H9 (cell line): ENCODE data around the gene UTF1. TPM values are rescaled to one million over a fixed set of nuclear protein-coding genes. Genes with fewer than 3 reads are reported as not detected.

ENCODE experiments used
- DNase-seq: peaks from one replicate; pipeline ENCODE4 v3.0.0-alpha.2; 2017
- H2AFZ ChIP-seq: one replicate; pipeline ENCODE4 v1.6.1; 2013; ENCODE audit warnings: mild to moderate bottlenecking, low read length, control low read depth, moderate library complexity
- H2AK5ac ChIP-seq: 2 replicates; pipeline ENCODE4 v1.6.1; 2013; ENCODE audit warnings: low read length, control low read depth, mixed read lengths; ENCODE audit not compliant: insufficient read length
- H2BK120ac ChIP-seq: one replicate; pipeline ENCODE4 v1.6.1; 2013; ENCODE audit warnings: low read depth, mild to moderate bottlenecking, low read length, control low read depth, inconsistent platforms; ENCODE audit not compliant: poor library complexity, severe bottlenecking
- H2BK12ac ChIP-seq: 2 replicates; pipeline ENCODE4 v1.6.1; 2013; ENCODE audit warnings: low read length, control low read depth, mixed read lengths, low read depth; ENCODE audit not compliant: insufficient read length
- H2BK15ac ChIP-seq: 2 replicates; pipeline ENCODE4 v1.6.1; 2013; ENCODE audit warnings: low read depth, low read length, control low read depth
- H2BK20ac ChIP-seq: one replicate; pipeline ENCODE4 v1.6.1; 2013; ENCODE audit warnings: low read depth, mild to moderate bottlenecking, low read length, control low read depth, inconsistent platforms; ENCODE audit not compliant: poor library complexity, severe bottlenecking
- H2BK5ac ChIP-seq: 2 replicates; pipeline ENCODE4 v1.6.1; 2013; ENCODE audit warnings: low read length, control low read depth, mixed read lengths; ENCODE audit not compliant: insufficient read length
- H3K14ac ChIP-seq: 2 replicates; pipeline ENCODE4 v1.6.1; 2013; ENCODE audit warnings: low read length, control low read depth; ENCODE audit not compliant: insufficient read depth
- H3K18ac ChIP-seq: 2 replicates; pipeline ENCODE4 v1.6.1; 2013; ENCODE audit warnings: low read depth, mild to moderate bottlenecking, mixed read lengths, low read length, control low read depth; ENCODE audit not compliant: insufficient read length
- H3K23ac ChIP-seq: 2 replicates; pipeline ENCODE4 v1.6.1; 2013; ENCODE audit warnings: low read length, control low read depth, mixed read lengths, low read depth; ENCODE audit not compliant: insufficient read length
- H3K23me2 ChIP-seq: 2 replicates; pipeline ENCODE4 v1.6.1; 2013; ENCODE audit warnings: low read depth, mild to moderate bottlenecking, mixed read lengths, low read length, control low read depth; ENCODE audit not compliant: insufficient read length, poor library complexity, severe bottlenecking
- H3K27ac ChIP-seq: 2 replicates; pipeline ENCODE4 v1.5.1; 2013; ENCODE audit warnings: low read length, control low read depth, mixed read lengths, low read depth; ENCODE audit not compliant: insufficient read length
- H3K27me3 ChIP-seq: 2 replicates; pipeline ENCODE4 v1.6.1; 2013; ENCODE audit warnings: low read length, control low read depth, inconsistent platforms; ENCODE audit not compliant: insufficient read depth
- H3K4ac ChIP-seq: 2 replicates; pipeline ENCODE4 v1.6.1; 2013; ENCODE audit warnings: low read depth, mild to moderate bottlenecking, control low read depth, inconsistent platforms, low read length, moderate library complexity
- H3K4me1 ChIP-seq: 2 replicates; pipeline ENCODE4 v1.6.1; 2013; ENCODE audit warnings: low read length, control low read depth, inconsistent platforms; ENCODE audit not compliant: insufficient read depth
- H3K4me2 ChIP-seq: 2 replicates; pipeline ENCODE4 v1.6.1; 2013; ENCODE audit warnings: low read length, control low read depth, mixed read lengths; ENCODE audit not compliant: insufficient read length, insufficient read depth
- H3K56ac ChIP-seq: 2 replicates; pipeline ENCODE4 v1.6.1; 2013; ENCODE audit warnings: low read depth, mild to moderate bottlenecking, mixed read lengths, low read length, control low read depth; ENCODE audit not compliant: insufficient read length
- H3K79me1 ChIP-seq: 2 replicates; pipeline ENCODE4 v1.6.1; 2013; ENCODE audit warnings: low read depth, mild to moderate bottlenecking, moderate library complexity, low read length, control low read depth, inconsistent platforms; ENCODE audit not compliant: insufficient read depth, poor library complexity, severe bottlenecking
- H3K79me2 ChIP-seq: 2 replicates; pipeline ENCODE4 v1.6.1; 2013; ENCODE audit warnings: low read length, control low read depth, inconsistent platforms; ENCODE audit not compliant: insufficient read depth
- H3K9ac ChIP-seq: 2 replicates; pipeline ENCODE4 v1.6.1; 2013; ENCODE audit warnings: low read length, control low read depth, mixed read lengths; ENCODE audit not compliant: insufficient read length; ENCODE audit errors: extremely low read depth
- H3K9me3 ChIP-seq: one replicate; pipeline ENCODE4 v1.6.1; 2013; ENCODE audit warnings: low read depth, low read length, inconsistent platforms; ENCODE audit not compliant: control insufficient read depth
- H3T11ph ChIP-seq: one replicate; pipeline ENCODE4 v1.6.1; 2013; ENCODE audit warnings: mild to moderate bottlenecking, low read length, control low read depth, inconsistent platforms
- H4K20me1 ChIP-seq: one replicate; pipeline ENCODE4 v1.6.1; 2013; ENCODE audit not compliant: control insufficient read depth, insufficient read length, insufficient read depth
- H4K5ac ChIP-seq: 2 replicates; pipeline ENCODE4 v1.6.1; 2013; ENCODE audit warnings: low read depth, mild to moderate bottlenecking, mixed read lengths, low read length, control low read depth; ENCODE audit not compliant: insufficient read length
- H4K8ac ChIP-seq: replicated peaks from 2 replicates; pipeline ENCODE4 v1.6.1; 2013; ENCODE audit warnings: low read length, control low read depth, mixed read lengths, low read depth; ENCODE audit not compliant: insufficient read length
- H4K91ac ChIP-seq: 2 replicates; pipeline ENCODE4 v1.6.1; 2013; ENCODE audit warnings: low read depth, mild to moderate bottlenecking, moderate library complexity, mixed read lengths, low read length, control low read depth; ENCODE audit not compliant: insufficient read length
- H3K27ac Mint-ChIP-seq, 3 experiments: 2 replicates in 2 of 3; 3 replicates in 1 of 3; pipeline ENCODE4 v1.8.0; 2020 to 2021; ENCODE audit warnings: mixed read lengths in 3 of 3, mild to moderate bottlenecking in 1 of 3, moderate library complexity in 1 of 3
- H3K27me3 Mint-ChIP-seq: 2 replicates; pipeline ENCODE4 v1.8.0; 2021; ENCODE audit warnings: low read depth, mild to moderate bottlenecking, moderate library complexity, mixed read lengths
- H3K36me3 Mint-ChIP-seq, 3 experiments: 2 replicates in 2 of 3; 3 replicates in 1 of 3; pipeline ENCODE4 v1.8.0; 2020 to 2021; ENCODE audit warnings: low read depth in 3 of 3, mixed read lengths in 3 of 3; ENCODE audit not compliant: insufficient read depth in 1 of 3
- H3K4me1 Mint-ChIP-seq, 2 experiments: 2 replicates each; pipeline ENCODE4 v1.8.0; 2020; ENCODE audit warnings: mixed read lengths in 2 of 2
- H3K4me3 Mint-ChIP-seq, 2 experiments: 2 replicates in 1 of 2; 3 replicates in 1 of 2; pipeline ENCODE4 v1.8.0; 2020 to 2021; ENCODE audit warnings: mild to moderate bottlenecking in 2 of 2, mixed read lengths in 2 of 2, moderate library complexity in 1 of 2
- H3K9me3 Mint-ChIP-seq, 2 experiments: 2 replicates in 1 of 2; 3 replicates in 1 of 2; pipeline ENCODE4 v1.8.0; 2020; ENCODE audit warnings: mild to moderate bottlenecking in 2 of 2, mixed read lengths in 2 of 2, moderate library complexity in 1 of 2
- CTCF ChIP-seq: fragments of 200-600 bp; sonication (generic); conservative IDR thresholded peaks from 3 replicates; pipeline ENCODE4 v1.8.0; 2021; ENCODE audit warnings: antibody characterized with exemption, mild to moderate bottlenecking
- WGBS: extraction: QIAGEN DNeasy Blood & Tissue Kit; methylation state at CpG from one replicate; pipeline ENCODE4 v1.1.7; 2013; ENCODE audit warnings: missing lambda C conversion rate, low lambda C conversion rate, mixed read lengths; ENCODE audit not compliant: insufficient read length; ENCODE audit errors: extremely low coverage; 5-methylcytosine and 5-hydroxymethylcytosine counted together
- total RNA-seq: library from RNA; stranded (reverse); gene quantifications from 2 replicates; pipeline ENCODE4 v1.2.1, GENCODE V29; 2021

The UTF1 gene
- total RNA-seq, 1 experiment from 2014 or later = 31.5 TPM

- no peak for DNase-seq
- WGBS = no CpG with 5 or more reads among the region's 23 CpGs
These were observed 4.3 kb upstream of the UTF1 start for GRCh38 chr10:133225707-133226191.

More at GRCh38 chr10:133225707-133226191, 4.3 kb upstream of the UTF1 start:
- Histone ChIP-seq H3K23ac (no peak overlapping the region), H3K27me3 (peaks cover 6% of the 10 kb centered on the region; the same call in 1 of the 2 replicates), H3K27ac (no peak overlapping the region), H3K4me2 (no peak overlapping the region), H3K56ac (no peak overlapping the region), H3T11ph (no peak overlapping the region), H3K4ac (peak overlapping the region; percentile 45; the same call in 1 of the 2 replicates), H4K20me1 (no peaks in the 10 kb centered on the region), H3K9me3 (no peaks in the 10 kb centered on the region), H2BK120ac (no peak overlapping the region), H4K8ac (no peak overlapping the region), H3K18ac (no peak overlapping the region), H4K91ac (no peak overlapping the region), H2AK5ac (no peak overlapping the region), H3K23me2 (no peaks in the 10 kb centered on the region), H2BK20ac (no peak overlapping the region), H3K79me1 (no peaks in the 10 kb centered on the region), H3K14ac (no peak overlapping the region), H2BK12ac (no peak overlapping the region), H2BK15ac (no peak overlapping the region), H2BK5ac (no peak overlapping the region), H3K4me1 (no peaks in the 10 kb centered on the region), H2AFZ (no peak overlapping the region), H3K9ac (no peak overlapping the region), H3K79me2 (no peaks in the 10 kb centered on the region), H4K5ac (no peak overlapping the region)
- H3K4me1 Mint-ChIP-seq = peaks cover 26 to 30% of the 10 kb centered on the region in 2 experiments
- no peak for TF ChIP-seq CTCF
- peaks cover 0 to 6% (median 3%) of the 10 kb centered on the region in 3 experiments; a peak in 4 of 7 replicates for H3K36me3 Mint-ChIP-seq
- no peak overlapping the region; a peak in 1 of 5 replicates for H3K4me3 Mint-ChIP-seq
- peaks cover 38% of the 10 kb centered on the region for H3K27me3 Mint-ChIP-seq
- peaks cover 2 to 4% of the 10 kb centered on the region in 2 experiments; a peak in 3 of 5 replicates for H3K9me3 Mint-ChIP-seq
- H3K27ac Mint-ChIP-seq = no peak overlapping the region
